NCI-H510A treated with DMSO at 0.1 percent for 48 hours (cell line): ENCODE measurements around the gene TMC8.
"Not testable (repeated sequence)": the region's sequence is repeated elsewhere in the genome, so short reads cannot be mapped to it uniquely, and the experiment has no call there.

Experiments
- DNase-seq: peaks from one replicate; lab custom pipeline; 2025; lab: John Stamatoyannopoulos, UW

The TMC8 gene

GRCh38 chr17:78110363-78111015 lies 20.1 kb upstream of the TMC8 start:
- no peak for DNase-seq

DNA sequence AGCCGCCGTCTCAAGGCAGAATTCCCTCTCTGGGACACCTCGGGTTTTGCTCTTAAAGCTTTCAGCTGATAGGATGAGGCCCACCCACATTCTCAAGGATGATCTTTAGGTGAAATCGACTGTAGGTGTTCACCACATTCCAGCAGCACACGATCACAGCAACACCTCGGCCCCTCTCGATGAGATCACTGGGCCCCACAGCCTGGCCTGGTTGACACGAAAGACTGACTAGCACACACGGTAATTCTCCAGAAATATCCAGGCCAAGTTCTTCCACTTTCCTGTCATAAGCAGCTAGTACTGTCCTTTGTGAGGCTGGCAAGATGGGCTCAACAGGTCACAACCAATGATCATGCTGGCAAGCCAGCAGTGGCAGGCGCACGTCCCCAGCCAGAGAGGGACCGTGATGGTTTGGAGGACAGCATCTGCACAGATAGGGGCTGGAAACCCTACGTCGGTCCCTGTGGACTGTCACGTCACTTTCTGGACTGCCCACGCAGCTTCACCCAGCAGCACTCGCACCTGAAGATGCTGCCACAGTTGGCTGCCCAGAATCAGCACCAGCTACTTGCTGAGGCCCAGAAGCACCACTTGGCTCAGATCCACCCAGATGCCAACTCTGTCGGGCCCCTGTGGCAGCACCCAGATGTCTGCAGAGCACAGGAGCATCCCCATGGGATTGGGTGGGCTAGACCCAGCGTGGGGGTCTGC lies 19.4 kb upstream of the TMC8 start:
- no peak for DNase-seq

GRCh38 chr17:78111727-78112517 lies 18.6 kb upstream of the TMC8 start:
- no peak for DNase-seq

DNA sequence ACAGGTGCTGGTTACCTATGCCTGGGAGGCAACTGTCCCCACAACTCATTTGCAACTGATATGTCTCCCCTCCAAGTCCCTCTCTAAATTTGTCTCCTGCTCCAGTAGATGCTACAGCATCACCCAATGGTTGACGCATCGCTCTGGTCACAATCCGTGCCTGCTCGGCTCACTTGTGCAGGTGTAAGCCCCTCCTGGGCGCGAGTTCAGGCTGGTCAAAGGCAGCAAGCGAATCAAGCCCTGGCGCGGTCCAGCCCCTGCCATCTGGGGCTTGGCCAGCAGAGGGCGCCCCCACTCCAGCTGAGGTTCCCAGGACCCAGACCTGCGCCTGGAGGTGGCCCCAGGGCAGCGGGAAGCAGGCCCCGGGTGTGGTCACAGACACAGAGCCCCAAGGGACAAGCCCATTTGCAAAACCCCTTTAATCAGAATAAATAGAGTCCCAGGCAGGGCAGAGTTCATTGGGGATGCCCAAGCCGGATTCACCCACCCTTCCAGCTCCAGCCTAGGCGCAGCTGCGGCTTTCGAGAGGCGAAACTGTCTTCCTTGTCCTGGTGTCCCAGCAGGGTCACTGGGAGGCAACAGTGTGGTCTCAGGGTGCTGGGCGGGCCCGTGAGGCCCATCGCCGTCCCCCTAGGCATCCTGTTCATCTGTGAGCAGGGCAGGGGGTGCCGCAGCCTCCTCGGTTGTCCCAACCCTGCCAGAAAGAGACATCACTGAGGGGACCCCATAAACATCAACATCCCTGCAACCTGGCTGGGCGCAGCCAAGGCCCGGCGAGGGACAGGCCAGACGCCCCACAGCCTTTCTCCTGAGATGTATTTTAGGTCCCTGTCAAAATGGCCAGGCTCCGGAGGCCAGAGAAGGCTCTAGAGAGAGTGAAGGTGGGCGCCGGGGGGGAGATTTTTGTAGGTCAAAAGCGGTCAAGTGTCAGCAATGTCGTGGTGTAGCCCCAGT lies 17.8 kb upstream of the TMC8 start:
- DNase-seq: peak; percentile 64

GRCh38 chr17:78113804-78114785 lies 16.5 kb upstream of the TMC8 start:
- no peak for DNase-seq

GRCh38 chr17:78114831-78115723 lies 15.5 kb upstream of the TMC8 start:
- DNase-seq: no peak

DNA sequence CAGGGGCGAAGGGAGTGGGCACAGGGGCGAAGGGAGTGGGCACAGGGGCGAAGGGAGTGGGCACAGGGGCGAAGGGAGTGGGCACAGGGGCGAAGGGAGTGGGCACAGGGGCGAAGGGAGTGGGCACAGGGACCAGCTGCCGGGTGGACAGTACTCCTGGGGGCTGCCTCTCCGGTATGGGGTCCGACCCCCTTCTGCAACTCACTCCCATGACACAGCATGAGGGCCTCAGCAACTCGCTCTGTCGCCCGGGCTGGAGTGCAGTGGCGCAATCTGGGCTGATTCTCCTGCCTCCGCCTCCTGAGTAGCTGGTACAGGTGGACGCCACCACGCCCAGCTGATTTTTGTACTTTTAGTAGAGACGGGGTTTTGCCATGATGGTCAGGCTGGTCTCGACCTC lies 14.8 kb upstream of the TMC8 start:
- DNase-seq: not testable (repeated sequence)

DNA sequence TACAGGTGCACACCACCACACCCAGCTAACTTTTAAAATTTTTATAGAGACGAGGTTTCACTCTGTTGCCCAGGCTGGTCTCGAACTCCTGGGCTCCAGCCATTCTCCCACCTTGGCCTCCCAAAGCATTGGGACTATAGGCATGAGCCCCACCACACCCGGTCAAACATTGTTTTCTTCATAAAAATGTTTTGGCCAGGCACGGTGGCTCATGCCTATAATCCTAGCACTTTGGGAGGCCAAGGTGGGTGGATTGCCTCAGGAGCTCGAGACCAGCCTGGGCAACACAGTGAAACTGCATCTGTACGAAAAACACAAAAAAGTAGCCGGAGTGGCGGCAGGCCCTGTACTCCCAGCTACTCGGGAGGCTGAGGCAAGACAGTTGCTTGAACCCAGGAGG lies 14.2 kb upstream of the TMC8 start:
- DNase-seq: no peak

GRCh38 chr17:78117027-78117981 lies 13.3 kb upstream of the TMC8 start:
- DNase-seq: peak; percentile 82

DNA sequence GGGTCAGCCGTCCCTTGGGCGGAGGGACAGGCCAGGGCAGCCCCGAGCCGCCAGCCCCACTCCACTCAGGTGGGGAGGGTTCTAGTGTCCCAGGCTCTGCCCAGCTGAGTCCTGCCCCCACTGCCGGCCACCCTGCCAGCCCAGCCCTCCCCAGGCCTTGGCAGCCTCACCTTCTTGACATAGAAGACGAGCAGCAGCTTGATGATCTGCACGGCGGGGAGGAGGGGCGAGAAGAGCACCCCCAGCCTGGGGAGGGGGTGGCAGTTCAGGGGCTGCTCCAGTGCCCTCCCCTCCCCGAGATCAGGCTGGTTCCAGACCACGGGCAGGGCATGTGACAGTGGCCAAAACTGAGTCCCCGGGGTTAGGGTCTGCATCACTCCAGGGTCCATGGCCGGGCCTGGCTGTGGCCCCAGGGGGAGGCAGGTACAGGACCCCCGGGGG lies 11.8 kb upstream of the TMC8 start:
- no peak for DNase-seq

GRCh38 chr17:78120537-78120936 lies 10.0 kb upstream of the TMC8 start:
- no peak for DNase-seq

- DNase-seq: no peak
Measured at GRCh38 chr17:78120971-78121800, 9.4 kb upstream of the TMC8 start.

GRCh38 chr17:78121801-78122215 lies 8.8 kb upstream of the TMC8 start:
- DNase-seq: no peak

DNA sequence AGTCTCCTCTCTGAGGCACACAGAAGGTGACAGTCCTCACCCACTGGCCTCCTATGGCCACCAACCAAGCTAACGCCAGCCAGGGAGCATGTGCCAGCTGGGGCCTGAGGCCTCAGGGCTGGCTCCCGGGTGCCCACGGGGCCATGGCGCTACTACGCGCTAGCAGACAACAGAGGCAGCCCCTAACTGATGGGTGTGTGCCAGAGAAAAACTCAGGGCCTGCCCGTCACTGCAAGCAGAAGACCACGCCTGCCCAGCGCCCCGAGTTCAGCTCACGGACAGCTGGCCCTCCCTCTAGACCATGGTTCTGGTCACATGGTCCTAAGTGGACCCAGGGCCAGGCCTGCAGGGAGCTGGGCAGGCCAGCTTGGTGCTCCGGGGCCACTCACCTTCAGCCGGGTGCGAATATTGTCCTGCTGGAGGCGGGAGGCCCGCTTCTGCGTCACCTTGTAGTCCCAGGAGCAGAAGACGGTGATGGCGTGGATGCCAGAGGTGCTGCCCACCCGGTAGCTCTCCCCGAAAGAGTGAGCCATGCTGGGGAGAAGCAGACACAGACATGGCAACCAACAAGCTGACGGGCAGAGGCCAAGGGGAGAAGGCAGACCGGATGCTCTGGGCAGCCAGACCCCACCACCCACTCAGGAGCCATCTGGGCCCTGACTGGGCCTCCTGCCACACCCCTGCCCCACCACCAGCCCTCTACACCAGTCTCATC lies 8.2 kb upstream of the TMC8 start:
- DNase-seq: no peak

- DNase-seq: no peak
Measured at GRCh38 chr17:78122931-78123249, 7.7 kb upstream of the TMC8 start.

DNA sequence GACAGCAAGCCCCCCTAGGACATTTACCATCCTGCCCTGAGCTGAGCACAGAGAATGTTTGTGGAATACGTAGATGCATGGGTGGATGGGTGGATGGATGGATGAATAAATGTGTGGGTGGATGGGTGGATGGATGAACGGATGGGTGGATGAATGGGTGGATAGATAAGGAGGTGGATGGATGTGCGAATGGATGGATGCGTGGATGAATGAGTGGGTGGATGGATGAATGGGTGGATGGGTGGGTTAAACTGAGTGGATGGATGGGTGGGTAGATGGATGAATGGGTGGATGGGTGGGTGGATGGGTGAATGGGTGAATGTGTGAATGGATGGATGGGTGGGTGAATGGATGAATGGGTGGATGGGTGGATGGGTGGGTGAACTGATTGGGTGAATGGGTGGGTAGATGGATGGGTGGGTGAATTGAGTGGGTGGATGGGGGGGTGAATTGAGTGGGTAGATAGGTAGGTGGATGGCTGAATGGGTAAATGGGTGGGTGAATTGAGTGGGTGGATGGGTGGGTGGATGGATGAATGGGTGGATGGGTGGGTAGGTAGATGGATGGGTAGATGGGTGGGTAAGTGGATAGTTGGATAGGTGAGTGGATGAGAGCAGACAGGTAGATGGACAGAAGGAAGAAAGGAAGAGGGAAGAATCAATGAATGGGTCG lies 7.2 kb upstream of the TMC8 start:
- DNase-seq: no peak
